Right atrium auricular region (tissue), 2 donors: ENCODE measurements around the gene ACSM3. TPM values are rescaled to one million over a fixed set of nuclear protein-coding genes. Genes with fewer than 3 reads are reported as not detected.
"Not testable (repeated sequence)": the region's sequence is repeated elsewhere in the genome, so short reads cannot be mapped to it uniquely, and the experiment has no call there.

Source experiments
- DNase-seq: peaks from one replicate; pipeline ENCODE4 v3.0.0-alpha.2; 2019; ENCODE audit warnings: low spot score
- H3K27ac ChIP-seq, 2 donors: fragments of 200-600 bp; sonication (generic); 1 replicate in 1 of 2; 2 replicates in 1 of 2; pipeline ENCODE4 v1.5.1; 2016 to 2019
- H3K27me3 ChIP-seq, 2 donors: fragments of 200-600 bp; sonication (generic); one replicate each; pipeline versions ENCODE4 v1.5.1 to v1.6.0; 2017 to 2019
- H3K36me3 ChIP-seq: fragments of 200-600 bp; sonication (generic); one replicate; pipeline ENCODE4 v1.5.1; 2016
- H3K4me1 ChIP-seq, 2 donors: fragments of 200-600 bp; sonication (generic); one replicate each; pipeline versions ENCODE4 v1.5.1 to v1.6.0; 2017 to 2019
- H3K4me3 ChIP-seq, 2 donors: fragments of 200-600 bp; sonication (generic); 1 replicate in 1 of 2; 2 replicates in 1 of 2; pipeline ENCODE4 v1.5.1; 2017 to 2019; ENCODE audit warnings: mild to moderate bottlenecking in 1 of 2, moderate library complexity in 1 of 2
- H3K9me3 ChIP-seq, 2 donors: fragments of 200-600 bp; sonication (generic); one replicate each; pipeline ENCODE4 v1.5.1; 2019
- total RNA-seq, 2 donors: library from RNA; depleted of rRNA; stranded (reverse); fragments of >200 nt; gene quantifications; one replicate each; pipeline ENCODE4 v1.1.0, GENCODE V29; 2016
- TF ChIP-seq, protein P1 (sequence below), 2 donors: fragments of 200-600 bp; sonication (generic); IDR thresholded peaks; one replicate each; pipeline ENCODE4 v1.5.1; 2019; ENCODE audit warnings: antibody characterized with exemption in 2 of 2

ACSM3 gene
- total RNA-seq, 2 donors from 2014 or later, result 15.8 to 27.0 TPM

DNA sequence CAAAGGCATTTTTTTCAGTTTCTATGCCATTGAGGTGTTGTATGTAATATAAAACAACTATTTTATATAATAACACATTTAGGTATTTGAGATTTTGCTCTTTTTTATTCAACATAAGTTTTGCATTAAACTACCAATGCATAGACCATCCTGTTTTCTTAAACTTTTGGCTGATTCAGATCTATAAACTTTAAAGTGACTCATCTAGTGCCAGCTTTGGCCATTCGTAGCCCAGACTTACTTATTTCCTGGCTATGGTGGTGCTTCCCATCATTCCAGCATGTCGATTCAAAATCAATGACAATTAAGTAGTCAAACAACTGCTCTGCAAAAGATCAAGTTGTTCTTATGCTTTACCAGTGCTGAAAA is 39.4 kb downstream of the ACSM3 start:
- no peak for DNase-seq
- H3K27ac ChIP-seq, result no peak overlapping the region
- H3K4me1 ChIP-seq, result peaks cover 0 to 16% of the 10 kb centered on the region in 2 donors
- no peaks in the 10 kb centered on the region for H3K27me3 ChIP-seq
- H3K36me3 ChIP-seq, result peaks cover 10% of the 10 kb centered on the region
- TF ChIP-seq, protein P1, sequence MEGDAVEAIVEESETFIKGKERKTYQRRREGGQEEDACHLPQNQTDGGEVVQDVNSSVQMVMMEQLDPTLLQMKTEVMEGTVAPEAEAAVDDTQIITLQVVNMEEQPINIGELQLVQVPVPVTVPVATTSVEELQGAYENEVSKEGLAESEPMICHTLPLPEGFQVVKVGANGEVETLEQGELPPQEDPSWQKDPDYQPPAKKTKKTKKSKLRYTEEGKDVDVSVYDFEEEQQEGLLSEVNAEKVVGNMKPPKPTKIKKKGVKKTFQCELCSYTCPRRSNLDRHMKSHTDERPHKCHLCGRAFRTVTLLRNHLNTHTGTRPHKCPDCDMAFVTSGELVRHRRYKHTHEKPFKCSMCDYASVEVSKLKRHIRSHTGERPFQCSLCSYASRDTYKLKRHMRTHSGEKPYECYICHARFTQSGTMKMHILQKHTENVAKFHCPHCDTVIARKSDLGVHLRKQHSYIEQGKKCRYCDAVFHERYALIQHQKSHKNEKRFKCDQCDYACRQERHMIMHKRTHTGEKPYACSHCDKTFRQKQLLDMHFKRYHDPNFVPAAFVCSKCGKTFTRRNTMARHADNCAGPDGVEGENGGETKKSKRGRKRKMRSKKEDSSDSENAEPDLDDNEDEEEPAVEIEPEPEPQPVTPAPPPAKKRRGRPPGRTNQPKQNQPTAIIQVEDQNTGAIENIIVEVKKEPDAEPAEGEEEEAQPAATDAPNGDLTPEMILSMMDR (IDR thresholded peaks at IDR 0.05), result no peak
- no peaks in the 10 kb centered on the region for H3K9me3 ChIP-seq
- H3K4me3 ChIP-seq, result no peak overlapping the region

DNA sequence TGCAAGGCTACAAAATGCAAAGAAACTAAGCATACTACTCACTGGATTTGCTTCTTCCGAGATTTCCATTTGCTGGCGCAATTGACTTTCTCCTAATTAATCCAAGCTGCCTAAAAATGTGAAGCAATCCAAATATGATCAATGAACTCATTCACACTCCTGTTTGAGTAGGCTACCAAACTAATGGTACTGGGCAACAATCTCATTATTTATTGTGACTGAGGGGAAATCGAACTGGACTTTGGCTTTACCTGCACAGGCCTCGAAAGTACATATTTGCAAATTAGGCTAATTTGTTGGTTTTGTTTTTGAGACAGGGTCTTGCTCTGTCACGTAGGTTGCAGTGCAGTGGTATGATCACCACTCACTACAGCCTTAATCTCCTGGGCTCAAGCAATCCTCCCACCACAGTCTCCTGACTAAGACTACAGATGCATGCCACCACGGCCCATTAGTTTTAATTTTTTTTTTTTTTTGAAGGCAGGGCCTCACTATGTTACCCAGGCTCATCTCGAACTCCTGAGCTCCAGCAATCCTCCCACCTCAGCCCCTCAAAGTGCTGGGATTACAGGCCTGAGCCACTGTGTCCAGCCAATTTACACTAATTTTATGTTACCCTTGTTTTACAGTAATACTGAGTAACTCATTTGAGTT is 39.9 kb downstream of the ACSM3 start:
- peaks cover 5% of the 10 kb centered on the region for H3K36me3 ChIP-seq
- H3K27me3 ChIP-seq, result no peaks in the 10 kb centered on the region
- no peak overlapping the region for H3K27ac ChIP-seq
- H3K9me3 ChIP-seq, result no peaks in the 10 kb centered on the region
- TF ChIP-seq, protein P1 (IDR thresholded peaks at IDR 0.05), result no peak
- H3K4me3 ChIP-seq, result no peak overlapping the region
- peaks cover 0 to 16% of the 10 kb centered on the region in 2 donors for H3K4me1 ChIP-seq
- no peak for DNase-seq

DNA sequence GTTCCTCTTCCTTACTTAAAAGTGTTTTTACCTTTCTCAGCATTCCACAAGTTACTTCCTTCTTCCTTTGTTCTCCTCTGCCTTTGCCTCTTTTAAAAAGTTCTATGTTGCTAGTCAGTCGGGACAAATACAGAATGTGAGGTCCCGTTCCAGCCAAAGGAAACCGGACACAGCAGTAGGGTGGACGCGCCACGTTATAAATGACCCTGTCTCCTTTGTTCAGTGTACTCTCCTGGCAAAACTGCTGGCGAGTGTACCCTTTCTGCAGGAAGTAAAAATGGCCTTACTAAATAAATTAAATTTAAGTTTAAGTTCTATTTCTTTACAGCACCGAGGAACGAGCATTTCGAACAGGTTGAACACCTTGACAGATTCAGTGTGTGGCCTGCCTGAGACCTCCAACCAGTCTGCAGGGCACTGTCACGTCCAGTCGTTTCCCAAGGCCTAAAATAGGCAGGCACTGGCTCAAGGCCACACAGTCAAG is 41.9 kb downstream of the ACSM3 start:
- peaks cover 0 to 16% of the 10 kb centered on the region in 2 donors for H3K4me1 ChIP-seq
- not testable (repeated sequence) for DNase-seq, H3K9me3 ChIP-seq

DNA sequence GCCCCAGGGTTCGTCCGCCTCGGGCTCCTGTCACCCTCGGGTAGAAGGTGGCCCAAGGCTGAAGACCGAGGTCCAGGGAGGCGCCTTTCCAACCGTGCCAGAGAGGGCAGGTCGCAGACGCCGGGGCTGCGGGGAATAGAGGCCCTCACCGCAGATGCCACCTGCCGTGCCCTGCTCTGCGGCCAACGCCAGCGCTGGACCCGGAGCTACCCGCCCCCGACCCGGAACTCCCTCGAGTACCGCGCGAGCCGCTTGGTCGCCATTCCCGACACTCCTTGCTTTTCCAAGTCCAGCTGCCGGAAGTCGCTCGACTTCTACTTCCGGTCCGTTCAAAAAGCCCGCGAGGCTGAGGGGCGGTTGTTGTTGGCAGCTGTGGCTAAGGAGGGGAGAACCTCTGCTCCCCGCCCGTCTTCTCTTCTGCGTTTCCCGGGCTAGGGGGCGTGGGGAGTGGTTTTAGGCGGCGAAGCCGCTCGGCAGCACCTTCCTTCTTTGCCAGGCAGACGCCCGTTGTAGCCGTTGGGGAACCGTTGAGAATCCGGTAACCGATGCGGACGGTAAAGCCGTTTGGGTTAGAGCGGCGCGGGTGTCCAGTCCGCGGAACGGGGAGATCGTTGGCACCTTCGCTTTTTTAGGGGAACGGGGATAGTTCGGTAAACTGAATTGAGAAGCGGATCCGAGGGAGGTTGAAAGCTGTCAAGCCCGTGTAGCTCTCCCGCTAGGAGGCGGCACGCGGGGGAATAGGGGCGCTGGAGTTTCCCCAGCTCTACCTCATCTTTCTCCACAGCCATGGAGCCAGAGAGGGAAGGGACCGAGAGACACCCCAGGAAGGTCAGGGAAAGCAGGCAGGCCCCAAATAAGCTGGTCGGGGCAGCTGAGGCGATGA is 42.6 kb downstream of the ACSM3 start, which contains the start of the genes ERI2 and REXO5:
TSS of gene ERI2 (minus strand) at position 305 of the 883 bp plus-strand sequence. CDS start at position 263, 42 bp downstream.
TSS of gene REXO5 (plus strand) at position 360 of the 883 bp plus-strand sequence. CDS start at position 787, 427 bp downstream.
- peak within 1 kb of the TSS; percentile 88 to 89 for H3K27ac ChIP-seq
- no peaks in the 10 kb centered on the region for H3K27me3 ChIP-seq
- TF ChIP-seq, protein P1 (IDR thresholded peaks at IDR 0.05), result peak in 1 of 2 donors; percentile 67
- H3K36me3 ChIP-seq, result no peaks in the 10 kb centered on the region
- peaks cover 0 to 16% of the 10 kb centered on the region in 2 donors for H3K4me1 ChIP-seq
- H3K4me3 ChIP-seq, result peak within 1 kb of the TSS; percentile 71 to 79
- DNase-seq, result peak; percentile 93
- no peaks in the 10 kb centered on the region for H3K9me3 ChIP-seq

More for the DNA sequence above, 41.9 kb downstream of the ACSM3 start:
- H3K27ac ChIP-seq, result peak overlapping the region; percentile 88 to 89
- H3K36me3 ChIP-seq, H3K27me3 ChIP-seq: not testable (repeated sequence)
- peak overlapping the region; percentile 71 to 79 for H3K4me3 ChIP-seq

DNA sequence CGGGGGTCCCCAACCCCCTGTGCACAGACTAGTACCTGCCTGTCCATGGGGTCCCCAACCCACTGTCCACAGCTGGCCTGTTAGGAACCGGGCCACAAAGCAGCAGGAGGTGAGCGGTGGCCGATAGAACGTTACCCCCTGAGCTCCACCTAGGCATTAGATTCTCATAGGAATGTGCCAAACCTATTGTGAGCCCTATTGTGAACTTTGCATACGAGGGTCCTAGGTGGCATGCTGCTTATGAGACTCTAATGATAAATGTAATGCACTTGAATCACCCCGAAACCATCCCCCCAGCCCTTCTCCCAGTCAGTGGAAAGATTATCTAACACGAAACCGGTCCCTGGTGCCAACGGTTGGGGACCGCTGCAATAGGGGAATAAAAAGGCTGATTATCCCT is 44.0 kb downstream of the ACSM3 start:
- H3K27ac ChIP-seq, result no peak overlapping the region
- no peak for DNase-seq
- TF ChIP-seq, protein P1 (IDR thresholded peaks at IDR 0.05), result no peak
- no peaks in the 10 kb centered on the region for H3K9me3 ChIP-seq
- peaks cover 0 to 16% of the 10 kb centered on the region in 2 donors for H3K4me1 ChIP-seq
- H3K27me3 ChIP-seq, result no peaks in the 10 kb centered on the region
- H3K4me3 ChIP-seq, result no peak overlapping the region
- H3K36me3 ChIP-seq, result no peaks in the 10 kb centered on the region
